Endothelial cell of umbilical vein (primary cell): ENCODE data around the gene RHBDF1.

ENCODE experiments used
- CTCF ChIP-seq, 2 donors: IDR thresholded peaks; 1 replicate in 1 of 2; 2 replicates in 1 of 2; pipeline ENCODE4 v1.5.1; 2011; ENCODE audit warnings: low read length in 2 of 2, mild to moderate bottlenecking in 2 of 2, moderate library complexity in 2 of 2, control low read depth in 1 of 2, inconsistent platforms in 1 of 2, low read depth in 1 of 2; ENCODE audit not compliant: insufficient read depth in 1 of 2; ENCODE audit errors: extremely low read depth in 1 of 2
- EZH2 ChIP-seq: IDR thresholded peaks from 2 replicates; pipeline ENCODE4 v1.6.1; 2012; ENCODE audit warnings: borderline replicate concordance, low read depth, mild to moderate bottlenecking, moderate library complexity, low read length, inconsistent platforms; ENCODE audit not compliant: severe bottlenecking
- JUN ChIP-seq: IDR thresholded peaks from 2 replicates; pipeline ENCODE4 v1.6.1; 2011; ENCODE audit warnings: borderline replicate concordance, low read depth; ENCODE audit not compliant: insufficient read length, insufficient read depth
- MAX ChIP-seq: IDR thresholded peaks from 2 replicates; pipeline ENCODE4 v1.6.1; 2011; ENCODE audit not compliant: insufficient read depth, insufficient read length
- POLR2A ChIP-seq: IDR thresholded peaks from 2 replicates; pipeline ENCODE4 v1.6.1; 2012; ENCODE audit warnings: low read depth, mild to moderate bottlenecking, control low read depth, low read length
- POLR2AphosphoS5 ChIP-seq: IDR thresholded peaks from 2 replicates; pipeline ENCODE4 v1.6.1; 2012; ENCODE audit warnings: low read depth, mild to moderate bottlenecking, control low read depth, low read length, moderate library complexity; ENCODE audit not compliant: insufficient read depth

GRCh38 chr16:45454-45853 lies 27.0 kb downstream of the RHBDF1 start:
- TF ChIP-seq POLR2A (no peak), JUN (no peak), MAX (no peak), CTCF (IDR thresholded peaks at IDR 0.05; ENCODE audit: extremely low read depth in 1 of 2, insufficient read depth in 1 of 2, low read depth in 1 of 2, low read length in 2 of 2) (no peak), EZH2 (no peak), POLR2AphosphoS5 (no peak)
